ENCODE data around the gene COG4.

The COG4 gene

GRCh38 chr16:70434484-70435260 lies 88.7 kb downstream of the COG4 start:
- no peak for DNase-seq (ENCODE audit: low read depth, low spot score)

DNA sequence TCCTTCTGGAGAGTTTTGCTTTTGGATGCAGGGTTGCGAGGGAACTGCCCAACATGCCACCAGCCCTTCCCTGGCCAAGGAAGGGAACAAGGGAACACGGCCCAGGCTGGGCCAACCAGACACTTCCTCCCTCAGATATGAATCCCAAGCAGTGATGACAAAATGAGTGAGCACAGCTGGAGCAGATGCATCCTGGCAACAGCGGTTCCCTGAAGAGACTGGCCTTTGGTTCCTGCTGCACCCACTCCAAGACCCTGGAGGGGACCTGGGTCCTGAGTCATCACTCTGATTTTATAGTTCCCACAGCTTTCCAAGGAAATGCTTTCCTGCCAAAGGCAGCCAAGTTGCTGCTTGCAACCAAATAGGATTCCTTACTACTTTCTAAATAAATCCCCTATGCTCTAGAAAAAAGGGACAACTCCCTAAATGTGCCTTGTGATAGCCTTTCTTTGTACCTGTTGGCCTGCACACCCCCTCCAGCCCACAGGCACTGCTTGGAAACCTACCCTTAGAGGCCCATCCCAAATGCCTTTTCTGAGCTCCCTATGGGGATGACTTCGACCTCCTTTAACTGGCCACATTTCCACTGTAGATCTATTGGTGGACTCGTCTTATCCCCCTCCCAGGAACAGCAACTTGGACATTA lies 89.8 kb downstream of the COG4 start:
- DNase-seq (ENCODE audit: low read depth, low spot score): peak; percentile 51

GRCh38 chr16:70432723-70433457 lies 90.5 kb downstream of the COG4 start:
- DNase-seq (ENCODE audit: low read depth, low spot score): peak; percentile 36

GRCh38 chr16:70432356-70432722 lies 91.0 kb downstream of the COG4 start:
- no peak for DNase-seq (ENCODE audit: low read depth, low spot score)

GRCh38 chr16:70430667-70431536 lies 92.5 kb downstream of the COG4 start:
- peak; percentile 18 for DNase-seq (ENCODE audit: low read depth, low spot score)

Measured in astrocyte of the hippocampus (primary cell).